Mesothelial cell of epicardium (in vitro differentiated cells): Measurements from ENCODE around the gene RIMBP2. TPM values are rescaled to one million over a fixed set of nuclear protein-coding genes. Genes with fewer than 3 reads are reported as not detected.

Source experiments
- DNase-seq, 2 experiments: peaks; one replicate each; pipeline ENCODE4 v3.0.0; 2021; ENCODE audit warnings: low spot score in 2 of 2; ENCODE audit not compliant: unreplicated experiment in 2 of 2
- H3K27ac Mint-ChIP-seq: 2 replicates; pipeline ENCODE4 v1.8.0; 2021; ENCODE audit warnings: mixed read lengths
- H3K27me3 Mint-ChIP-seq: 2 replicates; pipeline ENCODE4 v1.8.0; 2021; ENCODE audit warnings: low read depth, mixed read lengths
- H3K36me3 Mint-ChIP-seq: 2 replicates; pipeline ENCODE4 v1.8.0; 2021; ENCODE audit warnings: mixed read lengths
- H3K4me1 Mint-ChIP-seq: 2 replicates; pipeline ENCODE4 v1.8.0; 2021; ENCODE audit warnings: mixed read lengths
- H3K4me3 Mint-ChIP-seq: 2 replicates; pipeline ENCODE4 v1.8.0; 2021; ENCODE audit warnings: mild to moderate bottlenecking, moderate library complexity, mixed read lengths
- H3K9me3 Mint-ChIP-seq: 2 replicates; pipeline ENCODE4 v1.8.0; 2021; ENCODE audit warnings: mixed read lengths
- CTCF ChIP-seq: fragments of 200-600 bp; sonication (generic); IDR thresholded peaks from one replicate; pipeline ENCODE4 v1.5.0; 2021; ENCODE audit warnings: antibody characterized with exemption; ENCODE audit not compliant: unreplicated experiment
- total RNA-seq: library from RNA; stranded (reverse); gene quantifications from 3 replicates; pipeline ENCODE4 v1.2.1, GENCODE V29; 2021

The RIMBP2 gene
- total RNA-seq, 1 donor from 2014 or later: 8.6 TPM

GRCh38 chr12:130449291-130449690, 266.8 kb downstream of the RIMBP2 start:
- TF ChIP-seq CTCF: no peak
- Mint-ChIP-seq H3K27ac (no peak overlapping the region), H3K4me1 (no peaks in the 10 kb centered on the region), H3K9me3 (no peaks in the 10 kb centered on the region), H3K36me3 (no peaks in the 10 kb centered on the region), H3K27me3 (peaks cover 2% of the 10 kb centered on the region), H3K4me3 (no peak overlapping the region)
- no peak for DNase-seq

- no peak overlapping the region for H3K27ac Mint-ChIP-seq
- DNase-seq: no peak
- no peaks in the 10 kb centered on the region for H3K36me3 Mint-ChIP-seq
- no peak overlapping the region for H3K4me3 Mint-ChIP-seq
- no peak for TF ChIP-seq CTCF
- H3K27me3 Mint-ChIP-seq: peaks cover 2% of the 10 kb centered on the region
- no peaks in the 10 kb centered on the region for H3K9me3 Mint-ChIP-seq
- H3K4me1 Mint-ChIP-seq: no peaks in the 10 kb centered on the region
Measured at GRCh38 chr12:130448044-130448821, 267.9 kb downstream of the RIMBP2 start.

GRCh38 chr12:130447655-130447965, 268.5 kb downstream of the RIMBP2 start:
- H3K4me3 Mint-ChIP-seq: no peak overlapping the region
- no peak overlapping the region for H3K27ac Mint-ChIP-seq
- TF ChIP-seq CTCF: no peak
- H3K36me3 Mint-ChIP-seq: no peaks in the 10 kb centered on the region
- H3K27me3 Mint-ChIP-seq: peaks cover 2% of the 10 kb centered on the region
- H3K4me1 Mint-ChIP-seq: no peaks in the 10 kb centered on the region
- DNase-seq: no peak
- no peaks in the 10 kb centered on the region for H3K9me3 Mint-ChIP-seq

- H3K4me3 Mint-ChIP-seq: no peak overlapping the region
- no peak overlapping the region for H3K27ac Mint-ChIP-seq
- peaks cover 2% of the 10 kb centered on the region for H3K36me3 Mint-ChIP-seq
- peaks cover 2% of the 10 kb centered on the region for H3K27me3 Mint-ChIP-seq
- H3K9me3 Mint-ChIP-seq: no peaks in the 10 kb centered on the region
- no peaks in the 10 kb centered on the region for H3K4me1 Mint-ChIP-seq
- no peak for TF ChIP-seq CTCF
- no peak for DNase-seq
Measured at GRCh38 chr12:130446846-130447654, 269.0 kb downstream of the RIMBP2 start.

GRCh38 chr12:130444986-130445385, 271.1 kb downstream of the RIMBP2 start:
- Mint-ChIP-seq H3K4me1 (no peaks in the 10 kb centered on the region), H3K4me3 (no peak overlapping the region), H3K9me3 (peaks cover 6% of the 10 kb centered on the region), H3K27ac (no peak overlapping the region), H3K36me3 (peaks cover 5% of the 10 kb centered on the region), H3K27me3 (peaks cover 2% of the 10 kb centered on the region)
- no peak for TF ChIP-seq CTCF
- no peak for DNase-seq
